GM12891 (cell line): ENCODE measurements around the gene TRMT1.

Experiments used
- POLR2A ChIP-seq: IDR thresholded peaks from 2 replicates; pipeline ENCODE4 v1.6.1; 2011; ENCODE audit warnings: low read depth, low read length, control low read depth
- POLR2AphosphoS5 ChIP-seq: IDR thresholded peaks from 2 replicates; pipeline ENCODE4 v1.6.1; 2011; ENCODE audit warnings: low read depth, low read length, control low read depth
- SPI1 ChIP-seq: IDR thresholded peaks from 2 replicates; pipeline ENCODE4 v1.6.1; 2011; ENCODE audit warnings: low read depth, low read length, control low read depth
- TAF1 ChIP-seq: IDR thresholded peaks from 2 replicates; pipeline ENCODE4 v1.6.1; 2011; ENCODE audit warnings: low read depth, low read length, control low read depth

DNA sequence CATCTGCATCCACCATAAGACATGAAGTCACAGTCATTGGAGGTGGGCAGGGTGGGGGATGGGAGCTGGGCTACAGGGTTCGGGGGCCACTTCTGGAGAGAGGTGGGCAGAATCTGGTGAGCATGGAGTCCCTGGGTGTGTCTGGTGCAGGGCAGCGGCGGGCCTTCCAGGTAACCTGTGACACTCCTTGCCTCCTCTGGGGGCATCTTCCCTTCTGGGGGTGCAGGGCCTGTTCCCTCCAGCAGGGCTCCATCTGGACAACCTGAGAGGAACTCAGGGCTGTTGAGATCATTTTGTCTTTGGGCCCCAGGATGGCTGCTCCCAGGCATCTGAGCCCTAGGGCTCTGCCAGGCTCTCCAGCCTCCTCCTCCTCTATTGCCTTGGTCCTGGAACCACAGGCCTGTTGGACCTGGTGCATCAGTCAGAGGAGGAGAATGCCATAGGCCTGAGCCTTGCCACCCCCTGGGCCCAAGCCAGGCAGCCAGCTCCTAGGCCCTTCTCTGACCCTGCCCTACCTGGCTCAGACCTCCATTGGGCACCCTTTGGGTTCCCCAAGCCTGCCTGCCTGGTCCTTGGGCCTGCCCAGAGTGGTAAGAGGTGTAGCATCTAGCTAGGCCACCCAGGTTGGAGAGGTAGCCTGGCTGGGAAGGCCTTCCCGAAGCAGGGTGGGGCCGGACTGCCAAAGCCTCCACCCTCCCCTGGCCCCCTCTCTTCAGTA, 27.2 kb downstream of the TRMT1 start:
- no peak for TF ChIP-seq POLR2AphosphoS5
- no peak for TF ChIP-seq POLR2A
- no peak for TF ChIP-seq TAF1
- no peak for TF ChIP-seq SPI1
